Gastroesophageal sphincter (tissue), 4 donors: Measurements from ENCODE around the gene RIPOR2. TPM values are rescaled to one million over a fixed set of nuclear protein-coding genes. Genes with fewer than 3 reads are reported as not detected.

ENCODE experiments used
- ATAC-seq: fragments of 150-250 bp; one replicate; pipeline ENCODE4 v1.9.1; 2016; ENCODE audit warnings: mild to moderate bottlenecking, moderate library complexity
- H3K27ac ChIP-seq, 4 donors: fragments of 200-600 bp; sonication (generic) in 3 of 4; 1 replicate in 3 of 4; 2 replicates in 1 of 4; pipeline ENCODE4 v1.5.1; 2016 to 2019
- H3K27me3 ChIP-seq: fragments of 200-600 bp; sonication (generic); one replicate; pipeline ENCODE4 v1.5.1; 2019
- H3K36me3 ChIP-seq, 2 donors: fragments of 200-600 bp; sonication (generic); one replicate each; pipeline ENCODE4 v1.5.1; 2019; ENCODE audit warnings: control low read depth in 1 of 2
- H3K4me1 ChIP-seq, 3 donors: fragments of 200-600 bp; sonication (generic); 1 replicate in 2 of 3; 2 replicates in 1 of 3; pipeline ENCODE4 v1.5.1; 2016 to 2019; ENCODE audit warnings: control low read depth in 2 of 3
- H3K4me3 ChIP-seq, 2 donors: fragments of 200-600 bp; sonication (generic); one replicate each; pipeline ENCODE4 v1.5.1; 2019; ENCODE audit warnings: mild to moderate bottlenecking in 1 of 2, moderate library complexity in 1 of 2
- H3K9me3 ChIP-seq, 3 donors: fragments of 200-600 bp; sonication (generic); one replicate each; pipeline ENCODE4 v1.5.1; 2017 to 2019; ENCODE audit warnings: control low read depth in 2 of 3
- EP300 ChIP-seq: sonication (generic); formaldehyde crosslinking; IDR thresholded peaks from one replicate; pipeline ENCODE4 v1.6.1; 2017; ENCODE audit warnings: antibody characterized with exemption, mild to moderate bottlenecking
- POLR2A ChIP-seq, 2 donors: fragments of 450-650 bp; IDR thresholded peaks; one replicate each; pipeline ENCODE4 v1.6.1; 2017; ENCODE audit warnings: antibody characterized with exemption in 2 of 2, mild to moderate bottlenecking in 2 of 2, moderate library complexity in 1 of 2
- POLR2AphosphoS5 ChIP-seq: sonication (generic); formaldehyde crosslinking; IDR thresholded peaks from one replicate; pipeline ENCODE4 v1.6.1; 2017; ENCODE audit warnings: antibody characterized with exemption
- WGBS, 2 donors: methylation state at CpG; one replicate each; pipeline ENCODE4 v1.1.5; 2018; ENCODE audit warnings: low coverage in 1 of 2; 5-methylcytosine and 5-hydroxymethylcytosine counted together
- total RNA-seq, 4 donors: library from RNA; depleted of rRNA; stranded (reverse); fragments of >200 nt; gene quantifications; one replicate each; pipeline ENCODE4 v1.1.0, GENCODE V29; 2016
- TF ChIP-seq, protein P1 (sequence below), 4 experiments: fragments of 200-600 bp in 2 of 4; fragments of 450-650 bp in 2 of 4; sonication (generic) in 1 of 4; IDR thresholded peaks; one replicate each; pipeline ENCODE4 v1.5.1; 2017 to 2019; ENCODE audit warnings: antibody characterized with exemption in 4 of 4, mild to moderate bottlenecking in 2 of 4, moderate library complexity in 2 of 4

The RIPOR2 gene
- total RNA-seq, 4 donors from 2014 or later = 1.7 to 14.9 (median 4.2) TPM

- WGBS, 2 donors = 67 to 75% methylated on average over 3 of the region's 3 CpGs
- Histone ChIP-seq H3K27ac (no peak overlapping the region), H3K36me3 (no peaks in the 10 kb centered on the region), H3K27me3 (peaks cover 4% of the 10 kb centered on the region), H3K9me3 (no peaks in the 10 kb centered on the region), H3K4me3 (no peak overlapping the region), H3K4me1 (peaks cover 0 to 29% (median 8%) of the 10 kb centered on the region in 3 donors)
- TF ChIP-seq, protein P1, sequence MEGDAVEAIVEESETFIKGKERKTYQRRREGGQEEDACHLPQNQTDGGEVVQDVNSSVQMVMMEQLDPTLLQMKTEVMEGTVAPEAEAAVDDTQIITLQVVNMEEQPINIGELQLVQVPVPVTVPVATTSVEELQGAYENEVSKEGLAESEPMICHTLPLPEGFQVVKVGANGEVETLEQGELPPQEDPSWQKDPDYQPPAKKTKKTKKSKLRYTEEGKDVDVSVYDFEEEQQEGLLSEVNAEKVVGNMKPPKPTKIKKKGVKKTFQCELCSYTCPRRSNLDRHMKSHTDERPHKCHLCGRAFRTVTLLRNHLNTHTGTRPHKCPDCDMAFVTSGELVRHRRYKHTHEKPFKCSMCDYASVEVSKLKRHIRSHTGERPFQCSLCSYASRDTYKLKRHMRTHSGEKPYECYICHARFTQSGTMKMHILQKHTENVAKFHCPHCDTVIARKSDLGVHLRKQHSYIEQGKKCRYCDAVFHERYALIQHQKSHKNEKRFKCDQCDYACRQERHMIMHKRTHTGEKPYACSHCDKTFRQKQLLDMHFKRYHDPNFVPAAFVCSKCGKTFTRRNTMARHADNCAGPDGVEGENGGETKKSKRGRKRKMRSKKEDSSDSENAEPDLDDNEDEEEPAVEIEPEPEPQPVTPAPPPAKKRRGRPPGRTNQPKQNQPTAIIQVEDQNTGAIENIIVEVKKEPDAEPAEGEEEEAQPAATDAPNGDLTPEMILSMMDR (IDR thresholded peaks at IDR 0.05) = no peak
- TF ChIP-seq EP300 (no peak), POLR2A (IDR thresholded peaks at IDR 0.05) (no peak), POLR2AphosphoS5 (no peak)
- no peak for ATAC-seq
Observed at GRCh38 chr6:24926192-24926591, 9.6 kb downstream of the RIPOR2 start.

DNA sequence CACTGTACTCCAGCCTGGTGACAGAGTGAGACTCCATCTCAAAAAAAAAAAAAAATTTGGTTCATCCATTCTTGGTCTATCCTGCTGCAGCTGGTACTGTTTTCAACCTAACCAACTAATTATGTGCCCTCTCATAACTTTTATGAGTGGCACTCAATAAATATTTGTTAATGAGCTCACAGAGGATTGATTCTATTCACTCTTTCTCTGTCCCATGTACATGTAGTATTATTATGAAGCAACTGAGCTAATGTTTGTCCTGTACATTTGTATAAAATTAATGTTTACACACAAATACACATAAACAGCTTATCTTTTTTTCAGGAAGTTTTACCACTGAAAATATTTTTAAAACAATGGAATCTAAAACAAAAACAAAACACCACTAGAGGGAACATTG is 10.1 kb downstream of the RIPOR2 start:
- Histone ChIP-seq H3K4me3 (no peak overlapping the region), H3K4me1 (peaks cover 0 to 24% (median 6%) of the 10 kb centered on the region in 3 donors), H3K27ac (no peak overlapping the region), H3K36me3 (no peaks in the 10 kb centered on the region), H3K27me3 (peaks cover 4% of the 10 kb centered on the region), H3K9me3 (no peaks in the 10 kb centered on the region)
- ATAC-seq = no peak
- TF ChIP-seq, protein P1 (IDR thresholded peaks at IDR 0.05) = no peak
- TF ChIP-seq POLR2A (IDR thresholded peaks at IDR 0.05) (no peak), EP300 (no peak), POLR2AphosphoS5 (no peak)

DNA sequence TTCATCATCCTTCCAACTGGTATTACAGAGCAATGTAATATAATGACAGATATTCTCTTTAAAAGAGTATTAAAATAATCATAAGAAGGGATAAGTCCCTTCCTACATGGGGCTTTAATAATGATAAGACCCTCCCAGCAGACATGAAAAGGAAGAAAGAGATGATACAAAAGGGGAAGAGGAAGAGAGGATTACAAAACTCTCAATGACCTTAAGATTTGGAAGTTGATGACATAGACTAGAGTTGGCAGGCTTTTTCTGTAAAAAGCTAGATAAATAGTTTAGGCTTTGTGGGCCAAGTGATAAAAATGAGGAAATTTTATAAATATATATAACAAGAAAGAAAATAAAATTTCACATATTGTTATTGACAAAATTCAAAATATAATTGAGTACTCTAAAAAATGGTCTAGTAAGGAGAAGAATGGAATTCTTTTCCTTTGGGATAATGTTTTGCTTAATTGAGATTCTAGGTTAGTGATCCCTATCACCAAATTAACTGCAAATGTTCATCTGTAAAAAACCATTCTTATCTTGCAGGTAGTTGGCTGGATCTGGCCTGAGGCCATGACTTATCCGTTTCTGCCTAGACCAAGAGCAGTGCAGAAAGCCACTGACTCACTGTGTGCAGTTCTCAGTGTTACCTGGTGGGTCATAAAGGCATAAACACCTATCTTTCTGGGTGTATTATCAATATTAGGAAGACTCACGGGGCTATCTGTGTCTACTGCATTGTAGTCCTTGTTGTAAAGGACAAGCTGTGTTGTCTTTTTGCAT is 11.0 kb downstream of the RIPOR2 start:
- Histone ChIP-seq H3K27ac (no peak overlapping the region), H3K27me3 (peaks cover 4% of the 10 kb centered on the region), H3K36me3 (no peaks in the 10 kb centered on the region), H3K9me3 (no peaks in the 10 kb centered on the region), H3K4me3 (no peak overlapping the region), H3K4me1 (peaks cover 0 to 20% (median 0%) of the 10 kb centered on the region in 3 donors)
- 80 to 88% methylated on average over 1 to 2 of the region's 2 CpGs for WGBS, 2 donors
- no peak for TF ChIP-seq POLR2A (IDR thresholded peaks at IDR 0.05)
- no peak for TF ChIP-seq EP300
- TF ChIP-seq, protein P1 (IDR thresholded peaks at IDR 0.05) = no peak
- no peak for TF ChIP-seq POLR2AphosphoS5
- no peak for ATAC-seq

GRCh38 chr6:24923885-24924401 is 11.8 kb downstream of the RIPOR2 start:
- no peak for ATAC-seq
- Histone ChIP-seq H3K9me3 (no peaks in the 10 kb centered on the region), H3K4me3 (no peak overlapping the region), H3K27ac (no peak overlapping the region), H3K36me3 (no peaks in the 10 kb centered on the region), H3K27me3 (peaks cover 4% of the 10 kb centered on the region), H3K4me1 (peaks cover 0 to 22% (median 6%) of the 10 kb centered on the region in 3 donors)
- TF ChIP-seq EP300 = no peak
- no peak for TF ChIP-seq POLR2AphosphoS5
- TF ChIP-seq POLR2A (IDR thresholded peaks at IDR 0.05) = no peak
- TF ChIP-seq, protein P1 (IDR thresholded peaks at IDR 0.05) = no peak
- WGBS, 2 donors = 76 to 89% methylated on average over 6 to 7 of the region's 8 CpGs

DNA sequence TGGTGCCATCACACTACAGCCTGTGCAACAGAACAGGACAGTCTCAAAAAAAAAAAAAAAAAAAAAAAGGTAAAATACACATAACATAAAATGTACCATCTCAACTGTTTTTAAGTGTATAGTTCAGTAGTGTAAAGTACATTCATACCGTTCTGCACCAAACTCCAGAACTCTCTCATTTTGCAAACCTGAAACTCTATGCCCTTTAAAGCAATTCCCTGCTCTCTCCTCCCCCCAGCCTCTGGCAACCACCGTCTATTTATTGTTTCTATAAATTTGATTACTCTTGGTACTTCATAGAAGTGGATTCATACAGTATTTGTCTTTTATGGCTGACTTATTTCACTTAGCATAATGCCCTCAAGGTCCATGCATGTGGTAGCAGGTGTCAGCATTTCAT is 12.9 kb downstream of the RIPOR2 start:
- Histone ChIP-seq H3K4me1 (peaks cover 0 to 16% (median 6%) of the 10 kb centered on the region in 3 donors), H3K36me3 (no peaks in the 10 kb centered on the region), H3K27me3 (peaks cover 4% of the 10 kb centered on the region), H3K27ac (no peak overlapping the region), H3K4me3 (no peak overlapping the region), H3K9me3 (no peaks in the 10 kb centered on the region)
- WGBS, 2 donors = 84 to 93% methylated on average over 2 of the region's 2 CpGs
- no peak for TF ChIP-seq EP300
- TF ChIP-seq POLR2A (IDR thresholded peaks at IDR 0.05) = no peak
- TF ChIP-seq, protein P1 (IDR thresholded peaks at IDR 0.05) = no peak
- TF ChIP-seq POLR2AphosphoS5 = no peak
- ATAC-seq = no peak
